K562 (cell line): ENCODE data around the gene USP49. TPM values are rescaled to one million over a fixed set of nuclear protein-coding genes. Genes with fewer than 3 reads are reported as not detected.

Source experiments
- AFF4 ChIP-seq: sonication (generic); formaldehyde crosslinking; IDR thresholded peaks from 2 replicates; pipeline ENCODE4 v1.8.0; 2023; ENCODE audit warnings: mild to moderate bottlenecking, missing genetic modification reagents
- ATF1 ChIP-seq, 2 experiments: fragments of 450-650 bp in 1 of 2; IDR thresholded peaks; 2 replicates each; pipeline ENCODE4 v1.6.1; 2016; ENCODE audit warnings: missing compliant biosample characterization in 1 of 2, missing genetic modification characterization in 1 of 2
- BHLHE40 ChIP-seq: IDR thresholded peaks from 2 replicates; pipeline ENCODE4 v1.6.1; 2011; ENCODE audit warnings: low read length, improper control_type of control experiment
- CREM ChIP-seq: IDR thresholded peaks from 2 replicates; pipeline ENCODE4 v1.6.1; 2014; ENCODE audit warnings: antibody characterized with exemption, low read depth
- ETV1 ChIP-seq: fragments of 450-650 bp; conservative IDR thresholded peaks from 2 replicates; pipeline ENCODE4 v1.6.1; 2016; ENCODE audit warnings: missing genetic modification characterization, control low read depth, low read depth, missing compliant biosample characterization
- FOS ChIP-seq: IDR thresholded peaks from 3 replicates; pipeline ENCODE4 v1.6.1; 2011; ENCODE audit not compliant: insufficient read length; ENCODE audit errors: extremely low read depth
- FOXM1 ChIP-seq, 2 experiments: fragments of 450-650 bp in 1 of 2; sonication (generic) in 1 of 2; formaldehyde crosslinking in 1 of 2; IDR thresholded peaks; 2 replicates each; pipeline versions ENCODE4 v1.6.1 to v1.9.0; 2017 to 2022; ENCODE audit warnings: low read depth in 2 of 2, mild to moderate bottlenecking in 2 of 2, missing genetic modification reagents in 1 of 2, moderate library complexity in 1 of 2
- REST ChIP-seq, 2 experiments: fragments of 450-650 bp; formaldehyde crosslinking in 1 of 2; IDR thresholded peaks; 2 replicates each; pipeline versions ENCODE4 v1.4.0 to v1.6.1; 2014 to 2020; ENCODE audit warnings: mild to moderate bottlenecking in 2 of 2, borderline replicate concordance in 1 of 2, low read depth in 1 of 2
- SMARCC2 ChIP-seq: fragments of 450-650 bp; IDR thresholded peaks from 2 replicates; pipeline ENCODE4 v1.6.1; 2017; ENCODE audit warnings: antibody characterized with exemption, moderate library complexity, mild to moderate bottlenecking, low read depth
- SMC3 ChIP-seq: conservative IDR thresholded peaks from 2 replicates; pipeline ENCODE4 v1.6.1; 2011; ENCODE audit warnings: low read depth, low read length, improper control_type of control experiment; ENCODE audit not compliant: insufficient read depth
- ZBTB26 ChIP-seq: fragments of 450-650 bp; formaldehyde crosslinking; IDR thresholded peaks from 2 replicates; pipeline ENCODE4 v1.4.0; 2022; ENCODE audit warnings: missing genetic modification characterization
- ZFPM2 ChIP-seq: fragments of 250-450 bp; sonication (Bioruptor Pico); IDR thresholded peaks from 2 replicates; pipeline ENCODE4 v1.5.1; 2022; ENCODE audit warnings: mild to moderate bottlenecking
- ZNF354B ChIP-seq: fragments of 250-450 bp; sonication (Bioruptor Pico); IDR thresholded peaks from 2 replicates; pipeline ENCODE4 v1.4.0; 2020
- polyA plus RNA-seq, 8 experiments: library from polyadenylated mRNA; depleted of rRNA in 4 of 8; stranded (reverse) in 5 of 8; unstranded in 3 of 8; fragments of >200 nt; fragmentation: Nextera tagmentation in 2 of 8; fragmentation: Illumina TruSeq in 1 of 8; extraction: Ambion mirVana in 2 of 8; extraction: Trizol in 1 of 8; gene quantifications; 2 replicates each; pipeline versions ENCODE4 v1.2.1 to v1.2.3, GENCODE V29; 2011 to 2014; ENCODE audit warnings: inconsistent platforms in 1 of 8, missing spikeins in 1 of 8
- total RNA-seq, 7 experiments: library from RNA; depleted of rRNA in 6 of 7; stranded (reverse); fragments of >200 nt in 6 of 7; fragmentation: Illumina TruSeq in 2 of 7; extraction: Trizol in 2 of 7; gene quantifications; 2 replicates each; pipeline versions ENCODE4 v1.2.1 to v1.2.3, GENCODE V29; 2011 to 2021; ENCODE audit warnings: low replicate concordance in 1 of 7

The USP49 gene
- total and polyA plus RNA-seq, 9 of the 15 experiments (the other 6 are each of a cell fraction or from before 2014, with no cell fraction given) = 1.0 to 9.9 (median 6.5) TPM

- TF ChIP-seq ZBTB26 (CRISPR knock-in tag) (no peak), ZFPM2 (0 out of 2 replicates have a peak, but pooled peaks have one; percentile 47), ATF1 (CRISPR knock-in tag; IDR thresholded peaks at IDR 0.05) (no peak), ATF1 (tag; IDR thresholded peaks at IDR 0.05) (peak; percentile 38; the same call in 1 of the 2 replicates), FOS (peak; percentile 38), SMARCC2 (peak; percentile 78), FOXM1 (IDR thresholded peaks at IDR 0.05; ENCODE audit: low read depth) (peak; percentile 41; the same call in 1 of the 2 replicates), FOXM1 (CRISPR knock-in tag; IDR thresholded peaks at IDR 0.05; ENCODE audit: low read depth) (no peak), AFF4 (CRISPR knock-in tag) (peak; percentile 34; the same call in 1 of the 2 replicates), SMC3 (peak; percentile 85), CREM (peak; percentile 10), REST (IDR thresholded peaks at IDR 0.05; ENCODE audit: borderline replicate concordance) (peak; percentile 85), REST (CRISPR knock-in tag; IDR thresholded peaks at IDR 0.05; ENCODE audit: low read depth) (no peak), BHLHE40 (0 out of 2 replicates have a peak, but pooled peaks have one; percentile 34), ZNF354B (peak; percentile 43; the same call in 1 of the 2 replicates), ETV1 (peak; percentile 72; the same call in 1 of the 2 replicates)
Measured at GRCh38 chr6:41846666-41847237, 48.4 kb downstream of the USP49 start (continued).
